ENCODE measurements around the gene TCF4. TPM values are rescaled to one million over a fixed set of nuclear protein-coding genes. Genes with fewer than 3 reads are reported as not detected.
A peak's percentile ranks its signal among the peaks of the same experiment; 100 is the strongest.

TCF4 gene
- total RNA-seq, 1 experiment from 2014 or later, result 12.5 TPM

DNA sequence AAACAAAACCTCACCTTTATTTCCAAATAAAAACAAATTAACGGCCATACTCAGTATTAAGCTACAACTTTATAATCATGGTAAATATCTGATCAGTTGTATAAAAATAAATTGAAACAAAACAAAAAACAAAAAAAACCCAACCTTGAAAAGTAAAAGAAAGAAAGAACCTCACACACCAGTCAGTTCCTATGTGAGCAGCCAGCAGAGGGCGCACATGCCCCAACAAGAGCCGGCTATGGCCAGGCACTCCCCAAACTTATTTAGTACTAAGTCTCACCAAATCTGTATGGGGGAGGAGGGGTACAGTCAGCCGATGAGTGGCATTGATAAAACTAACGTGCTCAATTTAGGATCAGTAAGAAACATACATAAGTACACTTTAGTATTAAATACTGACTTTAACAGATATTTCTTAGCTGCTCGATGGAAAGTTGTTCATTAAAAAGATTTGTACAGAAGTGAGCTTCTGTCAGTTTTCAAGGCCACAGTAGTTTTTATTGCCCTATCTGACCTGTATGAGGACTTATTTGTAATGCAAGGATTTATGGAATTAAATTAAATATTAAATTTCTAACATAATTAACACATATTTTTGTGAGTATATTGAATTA is 172.6 kb downstream of the TCF4 start:
- H3K27me3 ChIP-seq (ENCODE audit: low read length), result no peaks in the 10 kb centered on the region
- no peaks in the 10 kb centered on the region for H3K36me3 ChIP-seq (ENCODE audit: low read depth, low read length)
- DNase-seq (peak; percentile 74), ATAC-seq (peak; percentile 91)
- H3K9me2 ChIP-seq (replicated peaks; ENCODE audit: low read length), result no peaks in the 10 kb centered on the region
- no peak overlapping the region for H3K9ac ChIP-seq (ENCODE audit: low read length)
- ChIA-PET CTCF (interaction anchor here (0.5 to 1.0 kb wide), 5 partner anchors 173 to 1151 kb away, joined by 3 to 8 read pairs (median 3); no protein-coding TSS in a partner anchor), POLR2A (ENCODE audit: unreplicated experiment) (no interaction called here)
- no peaks in the 10 kb centered on the region for H3K79me2 ChIP-seq (ENCODE audit: low read length)
- no TSS peak for BruUV-seq (replicated peaks)
- H2AFZ ChIP-seq (ENCODE audit: low read length), result no peak overlapping the region
- H4K20me1 ChIP-seq (ENCODE audit: low read length), result no peaks in the 10 kb centered on the region
- H3K4me2 ChIP-seq (ENCODE audit: low read length), result no peak overlapping the region
- no peaks in the 10 kb centered on the region for H3K9me3 ChIP-seq (ENCODE audit: low read length)
- intact Hi-C loops (cut with micrococcal nuclease), result loop anchor here (1.0 to 10.0 kb wide), 6 partner anchors 173 to 1161 kb away; partner anchors contain the start of gene TCF4
- peaks cover 10% of the 10 kb centered on the region; the same call in 1 of the 2 replicates for H3K4me1 ChIP-seq (ENCODE audit: insufficient read depth, low read length)
- H3F3A ChIP-seq (ENCODE audit: low read length, unreplicated experiment), result no peaks in the 10 kb centered on the region
- no peak overlapping the region for H3K27ac ChIP-seq (ENCODE audit: low read length)
- TF ChIP-seq CTCF (conservative IDR thresholded peaks at IDR 0.05; ENCODE audit: low read depth, low read length), result peak; percentile 96
- TF ChIP-seq EZH2 (IDR thresholded peaks at IDR 0.05; ENCODE audit: low read length, unreplicated experiment), result no peak
- no peak for TF ChIP-seq EZH2phosphoT487 (IDR thresholded peaks at IDR 0.05; ENCODE audit: borderline replicate concordance, low read length)
- H3K4me3 ChIP-seq (ENCODE audit: low read length), result no peak overlapping the region

- no peak overlapping the region for H3K4me2 ChIP-seq (ENCODE audit: low read length)
- CTCF ChIA-PET, result interaction anchor here (0.6 kb wide), 1 partner anchor 367 kb away, joined by 3 read pairs; no protein-coding TSS in a partner anchor
These were observed 173.5 kb downstream of the TCF4 start for GRCh38 chr18:55414475-55414874.

More at GRCh38 chr18:55414475-55414874, 173.5 kb downstream of the TCF4 start:
- Histone ChIP-seq H3K9me2 (replicated peaks; ENCODE audit: low read length) (no peaks in the 10 kb centered on the region), H3K4me1 (ENCODE audit: insufficient read depth, low read length) (peaks cover 10% of the 10 kb centered on the region; the same call in 1 of the 2 replicates), H3K27ac (ENCODE audit: low read length) (no peak overlapping the region), H3K79me2 (ENCODE audit: low read length) (no peaks in the 10 kb centered on the region), H3K27me3 (ENCODE audit: low read length) (no peaks in the 10 kb centered on the region), H3K4me3 (ENCODE audit: low read length) (no peak overlapping the region), H3K9me3 (ENCODE audit: low read length) (no peaks in the 10 kb centered on the region), H3K36me3 (ENCODE audit: low read depth, low read length) (no peaks in the 10 kb centered on the region), H2AFZ (ENCODE audit: low read length) (no peak overlapping the region), H4K20me1 (ENCODE audit: low read length) (no peaks in the 10 kb centered on the region), H3K9ac (ENCODE audit: low read length) (no peak overlapping the region), H3F3A (ENCODE audit: low read length, unreplicated experiment) (no peaks in the 10 kb centered on the region)
- ATAC-seq (no peak), DNase-seq (no peak)
- no TSS peak for BruUV-seq (replicated peaks)
- intact Hi-C loops (cut with micrococcal nuclease), result loop anchor here (2.0 to 10.0 kb wide), 3 partner anchors 174 to 1162 kb away; partner anchors contain the start of gene TCF4
- TF ChIP-seq CTCF (conservative IDR thresholded peaks at IDR 0.05; ENCODE audit: low read depth, low read length), result no peak
- TF ChIP-seq EZH2 (IDR thresholded peaks at IDR 0.05; ENCODE audit: low read length, unreplicated experiment), result no peak
- no peak for TF ChIP-seq EZH2phosphoT487 (IDR thresholded peaks at IDR 0.05; ENCODE audit: borderline replicate concordance, low read length)
- POLR2A ChIA-PET (ENCODE audit: unreplicated experiment), result interaction anchor here (0.6 kb wide), 1 partner anchor 419 kb away, joined by 3 read pairs; no protein-coding TSS in a partner anchor
